ENCODE data around the gene DYNLRB1.

DNA sequence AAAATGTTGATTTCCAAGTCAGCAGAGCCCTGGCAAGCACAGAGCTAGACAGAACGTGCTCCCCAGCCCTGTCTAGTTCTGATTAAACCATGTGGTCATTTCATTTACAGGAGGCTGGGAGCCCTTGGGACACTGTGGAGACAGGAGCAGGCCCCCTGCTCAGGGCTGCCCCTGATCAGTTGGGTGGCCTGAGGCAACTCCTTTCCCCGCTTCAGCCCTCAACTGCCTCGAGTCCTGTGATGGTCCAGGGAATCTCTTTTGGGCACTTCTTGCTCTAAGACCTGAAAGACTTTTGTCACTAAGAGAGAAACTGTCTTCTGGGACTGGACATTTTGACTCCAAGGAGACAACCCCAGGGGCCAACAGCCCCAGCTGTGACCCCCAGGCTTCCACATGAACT, 13.5 kb downstream of the DYNLRB1 start:
- TF ChIP-seq CTCF (conservative IDR thresholded peaks at IDR 0.05; ENCODE audit: low read depth, low read length) (no peak), EZH2 (IDR thresholded peaks at IDR 0.05; ENCODE audit: borderline replicate concordance, low read depth, low read length, poor library complexity, severe bottlenecking) (no peak)

All from A673 (cell line).